ENCODE results near the gene AIG1. TPM values are rescaled to one million over a fixed set of nuclear protein-coding genes. Genes with fewer than 3 reads are reported as not detected.

The AIG1 gene
- total and polyA plus RNA-seq, 2 of the 13 experiments (the other 11 are each of a cell fraction or from before 2014, with no cell fraction given), result 115 to 197 TPM

- in situ Hi-C loops (cut with HindIII; ENCODE audit: extremely low pct_ligation_motif_present, low pct_unique_long_range_greater_than_20kb), result no loop called here
- TF ChIP-seq MBNL3 (CRISPR knock-in tag; conservative IDR thresholded peaks at IDR 0.05) (no peak), ZNF18 (CRISPR knock-in tag; IDR thresholded peaks at IDR 0.05; ENCODE audit: insufficient replicate concordance) (no peak), SIX4 (CRISPR knock-in tag; IDR thresholded peaks at IDR 0.05) (no peak), RXRB (CRISPR knock-in tag; IDR thresholded peaks at IDR 0.05; ENCODE audit: borderline replicate concordance) (no peak), ZNF460 (CRISPR knock-in tag; IDR thresholded peaks at IDR 0.05; ENCODE audit: borderline replicate concordance) (no peak), ZNF674 (CRISPR knock-in tag; IDR thresholded peaks at IDR 0.05; ENCODE audit: low read depth) (no peak), ZNF747 (CRISPR knock-in tag; IDR thresholded peaks at IDR 0.05; ENCODE audit: borderline replicate concordance) (no peak), MAF1 (CRISPR knock-in tag; IDR thresholded peaks at IDR 0.05; ENCODE audit: borderline replicate concordance) (no peak), SMC3 (IDR thresholded peaks at IDR 0.05; ENCODE audit: low read length) (no peak)
- CTCF ChIA-PET (ENCODE audit: low intra/inter-chr PET ratio, low total read pairs), result no interaction called here
Observed at GRCh38 chr6:143357152-143357551, 296.5 kb downstream of the AIG1 start.

More at GRCh38 chr6:143357152-143357551, 296.5 kb downstream of the AIG1 start:
- no peak overlapping the region for H3K4me2 ChIP-seq (ENCODE audit: low read depth, low read length)
- no peak for DNase-seq (ENCODE audit: low spot score)
- FAIRE-seq, result no peak
- no peak overlapping the region for H3K9ac ChIP-seq (ENCODE audit: insufficient read depth, low read depth, low read length)
- intact Hi-C loops (cut with micrococcal nuclease; ENCODE audit: unreplicated experiment), result no loop called here
- no peaks in the 10 kb centered on the region; the same call in 1 of the 2 replicates for H3K9me3 ChIP-seq (ENCODE audit: low read length)
- H3K27me3 ChIP-seq (ENCODE audit: control insufficient read depth in 1 of 2, insufficient read depth in 2 of 2, low read length in 2 of 2), result no peaks in the 10 kb centered on the region
- H2AFZ ChIP-seq (ENCODE audit: low read length), result no peak overlapping the region
- POLR2A ChIA-PET, result no interaction called here
- H3K4me3 ChIP-seq (replicated peaks in 1 of 3; ENCODE audit: insufficient read depth in 1 of 3, low read depth in 2 of 3, low read length in 3 of 3), result no peak overlapping the region
- ATAC-seq, result no peak
- no peaks in the 10 kb centered on the region for H4K20me1 ChIP-seq (ENCODE audit: insufficient read depth, low read length)
- no peaks in the 10 kb centered on the region for H3K4me1 ChIP-seq (ENCODE audit: insufficient read depth, low read length)
- H3K27ac ChIP-seq (ENCODE audit: extremely low read length, insufficient read depth, low read length), result no peak overlapping the region
- no peaks in the 10 kb centered on the region for H3K79me2 ChIP-seq (ENCODE audit: insufficient read depth, low read length)
- BruUV-seq (replicated peaks), result no TSS peak
- no peaks in the 10 kb centered on the region for H3K36me3 ChIP-seq (replicated peaks in 1 of 2; ENCODE audit: control insufficient read depth in 1 of 2, insufficient read depth in 2 of 2, low read length in 2 of 2)

Measured in HepG2 (cell line).